Panc1 (cell line): ENCODE results near the gene PRPF38B. TPM values are rescaled to one million over a fixed set of nuclear protein-coding genes. Genes with fewer than 3 reads are reported as not detected.
"Not testable (repeated sequence)": the region's sequence is repeated elsewhere in the genome, so short reads cannot be mapped to it uniquely, and the experiment has no call there.

ENCODE experiments used
- ATAC-seq: fragments of 200-7000 bp; cut with Tn5 transposase; 2 replicates; pipeline ENCODE4 v1.9.1; 2020; ENCODE audit warnings: mild to moderate bottlenecking, moderate library complexity
- BruUV-seq: library from RNA; stranded (reverse); fragments of 400-500 nt; replicated peaks from 2 replicates; lab custom pipeline; 2021; lab: Mats Ljungman, UMichigan
- CTCF ChIA-PET: fragments of 300-600 bp; sonication (Branson Sonifier 250); formaldehyde crosslinking; loops from one replicate; lab custom pipeline; 2022; ENCODE audit warnings: antibody characterized with exemption; lab: Charles Lee
- POLR2A ChIA-PET: fragments of 300-600 bp; sonication (Branson Sonifier 250); formaldehyde crosslinking; loops from one replicate; lab custom pipeline; 2022; ENCODE audit warnings: antibody characterized with exemption; lab: Charles Lee
- DNase-seq: peaks from one replicate; pipeline ENCODE4 v3.0.0-alpha.2; 2010; ENCODE audit warnings: low read depth, low spot score
- H3K27ac ChIP-seq: 2 replicates; pipeline ENCODE4 v1.5.1; 2011; ENCODE audit warnings: mild to moderate bottlenecking, low read length, inconsistent platforms
- H3K27me3 ChIP-seq: fragments of 200-500 bp; sonication (Bioruptor generic); 2 replicates; pipeline ENCODE4 v1.6.0; 2014; ENCODE audit warnings: low read length, inconsistent platforms; ENCODE audit not compliant: control insufficient read depth, insufficient read depth
- H3K36me3 ChIP-seq: fragments of 200-500 bp; sonication (Bioruptor generic); 2 replicates; pipeline ENCODE4 v1.5.1; 2014; ENCODE audit warnings: inconsistent platforms, mild to moderate bottlenecking, low read length, moderate library complexity; ENCODE audit not compliant: control insufficient read depth, insufficient read depth
- H3K4me1 ChIP-seq: 2 replicates; pipeline ENCODE4 v1.5.1; 2011; ENCODE audit warnings: inconsistent platforms, mild to moderate bottlenecking, low read length, moderate library complexity; ENCODE audit not compliant: control insufficient read depth, insufficient read depth
- H3K4me3 ChIP-seq, 2 experiments: 2 replicates each; pipeline ENCODE4 v1.5.1; 2011 to 2012; ENCODE audit warnings: low read depth in 2 of 2, low read length in 2 of 2, mild to moderate bottlenecking in 2 of 2, inconsistent platforms in 1 of 2, moderate library complexity in 1 of 2
- H3K9me3 ChIP-seq: fragments of 200-500 bp; sonication (Bioruptor generic); 2 replicates; pipeline ENCODE4 v1.5.1; 2014; ENCODE audit warnings: low read depth, mild to moderate bottlenecking, inconsistent platforms, low read length, moderate library complexity; ENCODE audit not compliant: control insufficient read depth, insufficient read depth
- CTCF ChIP-seq: fragments of 450-650 bp; IDR thresholded peaks from 2 replicates; pipeline ENCODE4 v1.5.1; 2017; ENCODE audit warnings: mild to moderate bottlenecking
- POLR2AphosphoS5 ChIP-seq: IDR thresholded peaks from 2 replicates; pipeline ENCODE4 v1.6.1; 2012; ENCODE audit warnings: mild to moderate bottlenecking, low read depth, low read length, moderate library complexity
- REST ChIP-seq, 2 experiments: IDR thresholded peaks; 2 replicates each; pipeline ENCODE4 v1.6.1; 2011 to 2012; ENCODE audit warnings: low read depth in 2 of 2, control low read depth in 1 of 2, low read length in 1 of 2, mild to moderate bottlenecking in 1 of 2, moderate library complexity in 1 of 2; ENCODE audit not compliant: insufficient read depth in 1 of 2
- SIN3A ChIP-seq: IDR thresholded peaks from 2 replicates; pipeline ENCODE4 v1.6.1; 2012; ENCODE audit warnings: low read depth, mild to moderate bottlenecking, low read length, moderate library complexity, borderline replicate concordance; ENCODE audit not compliant: insufficient read depth
- TCF7L2 ChIP-seq: IDR thresholded peaks from 2 replicates; pipeline ENCODE4 v1.6.1; 2011; ENCODE audit warnings: mild to moderate bottlenecking, low read depth, low read length, inconsistent platforms
- in situ Hi-C: cut with HindIII; loops from 2 replicates; pipeline ENCODE4 v1.10.0; 2016; ENCODE audit warnings: low sequenced_read_pairs, low pct_unique_long_range_greater_than_20kb
- intact Hi-C: fragments of 100-400 bp; cut with micrococcal nuclease; formaldehyde crosslinking; loops from one replicate; pipeline ENCODE4 v1.10.0; 2022; ENCODE audit not compliant: unreplicated experiment
- total RNA-seq: library from RNA; stranded (reverse); gene quantifications from one replicate; pipeline ENCODE4 v1.2.1, GENCODE V29; 2021; ENCODE audit not compliant: unreplicated experiment

PRPF38B gene
- total RNA-seq, 1 experiment from 2014 or later: 31.7 TPM

GRCh38 chr1:108665067-108665466, 27.0 kb upstream of the PRPF38B start:
- no peaks in the 10 kb centered on the region for H3K27me3 ChIP-seq
- TF ChIP-seq TCF7L2 (no peak), SIN3A (no peak), REST (IDR thresholded peaks at IDR 0.05; ENCODE audit: insufficient read depth in 1 of 2, low read depth in 2 of 2, low read length in 1 of 2) (no peak), POLR2AphosphoS5 (no peak), CTCF (no peak)
- no peak overlapping the region for H3K4me3 ChIP-seq
- BruUV-seq: no TSS peak
- no peaks in the 10 kb centered on the region for H3K36me3 ChIP-seq
- in situ Hi-C loops: no loop called here
- DNase-seq (no peak), ATAC-seq (no peak)
- intact Hi-C loops: no loop called here
- no peaks in the 10 kb centered on the region for H3K9me3 ChIP-seq
- CTCF ChIA-PET: no interaction called here
- POLR2A ChIA-PET: interaction anchor here (0.6 kb wide), 1 partner anchor 699 kb away, joined by 3 read pairs; no protein-coding TSS in a partner anchor
- no peak overlapping the region for H3K27ac ChIP-seq
- H3K4me1 ChIP-seq: peaks cover under 1% of the 10 kb centered on the region; the same call in 1 of the 2 replicates

- intact Hi-C loops (no loop called here), in situ Hi-C loops (no loop called here)
- no peaks in the 10 kb centered on the region for H3K9me3 ChIP-seq
- ATAC-seq (no peak), DNase-seq (no peak)
- no peaks in the 10 kb centered on the region for H3K27me3 ChIP-seq
- no TSS peak for BruUV-seq
- H3K27ac ChIP-seq: no peak overlapping the region
- TF ChIP-seq SIN3A (no peak), TCF7L2 (no peak), POLR2AphosphoS5 (no peak), REST (IDR thresholded peaks at IDR 0.05; ENCODE audit: insufficient read depth in 1 of 2, low read depth in 2 of 2, low read length in 1 of 2) (no peak), CTCF (no peak)
- CTCF ChIA-PET: no interaction called here
- POLR2A ChIA-PET: no interaction called here
- H3K4me3 ChIP-seq: no peak overlapping the region
- H3K36me3 ChIP-seq: no peaks in the 10 kb centered on the region
- H3K4me1 ChIP-seq: no peaks in the 10 kb centered on the region
These were observed 26.3 kb upstream of the PRPF38B start for GRCh38 chr1:108665771-108666170.

GRCh38 chr1:108667422-108667821, 24.7 kb upstream of the PRPF38B start:
- H3K4me1 ChIP-seq, H3K27ac ChIP-seq, H3K4me3 ChIP-seq, ATAC-seq, DNase-seq, H3K36me3 ChIP-seq, H3K27me3 ChIP-seq, BruUV-seq, H3K9me3 ChIP-seq, intact Hi-C loops, POLR2A ChIA-PET, CTCF ChIA-PET, in situ Hi-C loops: not testable (repeated sequence)
